IPS DF 6.9 (cell line): Measurements from ENCODE around the gene C2CD3.
"Not testable (repeated sequence)": the region's sequence is repeated elsewhere in the genome, so short reads cannot be mapped to it uniquely, and the experiment has no call there.

ENCODE experiments used
- DNase-seq: peaks from one replicate; pipeline ENCODE4 v3.0.0-alpha.2; 2013; ENCODE audit warnings: low read depth, low spot score
- H3K27ac ChIP-seq: one replicate; pipeline ENCODE4 v1.5.1; 2013; ENCODE audit warnings: low read length, control low read depth
- H3K27me3 ChIP-seq: 2 replicates; pipeline ENCODE4 v1.6.1; 2013; ENCODE audit warnings: mild to moderate bottlenecking, low read length; ENCODE audit not compliant: control insufficient read depth, insufficient read depth
- H3K36me3 ChIP-seq: 2 replicates; pipeline ENCODE4 v1.6.1; 2013; ENCODE audit warnings: low read length; ENCODE audit not compliant: control insufficient read depth, insufficient read depth
- H3K4me1 ChIP-seq: 2 replicates; pipeline ENCODE4 v1.6.1; 2013; ENCODE audit warnings: low read length; ENCODE audit not compliant: control insufficient read depth, insufficient read depth
- H3K4me3 ChIP-seq: 2 replicates; pipeline ENCODE4 v1.5.1; 2013; ENCODE audit warnings: mild to moderate bottlenecking, low read length
- H3K9me3 ChIP-seq: 2 replicates; pipeline ENCODE4 v1.6.1; 2013; ENCODE audit warnings: low read length, inconsistent platforms; ENCODE audit not compliant: control insufficient read depth, insufficient read depth
- WGBS: extraction: QIAGEN DNeasy Blood & Tissue Kit; methylation state at CpG from one replicate; pipeline ENCODE4 v1.1.7; 2013; ENCODE audit warnings: mixed read lengths, missing lambda C conversion rate; ENCODE audit not compliant: insufficient read length, insufficient coverage; 5-methylcytosine and 5-hydroxymethylcytosine counted together

Gene C2CD3

DNA sequence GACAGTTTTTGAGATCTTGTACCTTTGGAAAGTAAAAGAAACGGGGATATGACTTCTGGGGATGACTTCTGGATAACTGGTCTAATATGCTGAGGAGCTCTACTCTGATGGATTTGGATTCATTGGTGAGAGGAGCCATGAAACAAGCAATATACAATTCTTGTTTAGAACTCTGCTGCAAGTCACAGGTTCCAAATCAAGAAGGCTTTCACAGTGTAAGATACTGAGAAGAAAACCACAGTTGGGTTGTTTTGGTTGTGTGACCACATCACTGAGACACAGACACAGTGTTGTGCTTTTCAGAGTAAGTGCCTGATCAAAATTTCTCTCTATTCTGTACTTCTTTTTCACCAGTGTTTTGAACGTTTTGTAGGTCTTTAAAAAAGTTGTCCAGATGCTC lies 175.1 kb downstream of the C2CD3 start:
- Histone ChIP-seq H3K9me3 (no peaks in the 10 kb centered on the region), H3K27me3 (no peaks in the 10 kb centered on the region), H3K36me3 (no peaks in the 10 kb centered on the region), H3K27ac (no peak overlapping the region), H3K4me3 (no peak overlapping the region), H3K4me1 (peaks cover 2% of the 10 kb centered on the region; the same call in 1 of the 2 replicates)
- WGBS, result no CpG with 5 or more reads among the region's 2 CpGs
- DNase-seq, result no peak

- Histone ChIP-seq H3K27me3 (no peaks in the 10 kb centered on the region), H3K9me3 (no peaks in the 10 kb centered on the region), H3K36me3 (no peaks in the 10 kb centered on the region), H3K27ac (no peak overlapping the region), H3K4me1 (peaks cover 2% of the 10 kb centered on the region; the same call in 1 of the 2 replicates), H3K4me3 (no peak overlapping the region)
- WGBS, result no CpG with 5 or more reads among the region's 2 CpGs
- DNase-seq, result no peak
Measured at GRCh38 chr11:73995247-73995646, 175.6 kb downstream of the C2CD3 start.

DNA sequence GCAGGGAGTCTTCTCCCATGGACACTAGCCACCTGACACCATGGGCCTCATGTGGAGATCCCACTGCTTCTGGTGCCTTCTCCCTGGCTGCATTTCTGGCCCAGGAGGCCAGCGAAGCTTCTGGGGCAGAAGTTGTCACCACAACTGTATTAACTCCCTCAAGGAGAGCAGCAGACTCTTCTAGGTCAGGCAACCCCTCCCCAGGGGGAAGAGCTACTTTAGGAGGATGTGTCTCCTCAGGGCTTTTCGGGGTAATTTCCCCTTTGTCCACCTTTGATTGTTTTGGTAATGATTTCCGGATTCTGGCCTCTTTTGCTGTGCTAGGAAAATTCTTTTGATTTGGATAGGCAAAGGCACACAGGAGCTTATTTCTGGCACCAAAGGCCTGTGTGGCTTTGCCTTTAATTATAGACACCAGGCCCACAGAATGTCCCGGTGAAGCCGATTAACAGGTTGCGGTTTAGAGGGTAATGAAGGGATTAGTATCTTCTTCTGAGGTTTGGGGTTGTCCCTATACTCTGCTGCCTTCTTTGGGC lies 179.3 kb downstream of the C2CD3 start:
- WGBS, result no CpG with 5 or more reads among the region's 6 CpGs
- H3K27ac ChIP-seq, result no peak overlapping the region
- no peak for DNase-seq

DNA sequence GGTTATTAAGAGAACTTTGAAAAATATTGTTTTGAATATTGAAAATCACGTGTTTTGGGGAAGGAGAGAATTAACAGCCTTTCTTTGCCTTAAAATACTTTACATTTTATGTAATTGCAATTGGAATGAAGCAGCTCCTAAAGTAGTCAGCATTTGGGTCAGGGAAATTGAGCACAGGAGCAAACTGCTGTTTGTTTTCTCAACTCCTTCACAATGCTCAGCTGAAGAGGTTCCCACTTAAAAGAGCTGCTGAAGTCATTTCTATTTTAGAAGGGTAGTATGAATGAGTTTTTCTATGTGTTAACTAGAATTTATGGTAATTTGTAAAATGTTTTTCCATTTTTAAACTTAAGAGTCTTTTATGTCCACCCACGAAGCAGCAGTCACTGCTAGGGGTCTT lies 180.1 kb downstream of the C2CD3 start:
- no peak overlapping the region for H3K4me3 ChIP-seq
- peaks cover 2% of the 10 kb centered on the region; the same call in 1 of the 2 replicates for H3K4me1 ChIP-seq
- no peaks in the 10 kb centered on the region for H3K9me3 ChIP-seq
- no peaks in the 10 kb centered on the region for H3K36me3 ChIP-seq
- DNase-seq, result no peak
- H3K27me3 ChIP-seq, result no peaks in the 10 kb centered on the region
- WGBS, result no CpG with 5 or more reads among the region's 2 CpGs
- no peak overlapping the region for H3K27ac ChIP-seq

More for the DNA sequence above, 179.3 kb downstream of the C2CD3 start:
- Histone ChIP-seq H3K27me3 (no peaks in the 10 kb centered on the region), H3K9me3 (no peaks in the 10 kb centered on the region), H3K4me1 (peaks cover 2% of the 10 kb centered on the region; the same call in 1 of the 2 replicates), H3K4me3 (no peak overlapping the region), H3K36me3 (no peaks in the 10 kb centered on the region)

GRCh38 chr11:73989156-73989555 lies 181.6 kb downstream of the C2CD3 start:
- WGBS, result 100% methylated on average over 2 of the region's 6 CpGs
- H3K9me3 ChIP-seq, result no peaks in the 10 kb centered on the region
- peaks cover 2% of the 10 kb centered on the region; the same call in 1 of the 2 replicates for H3K4me1 ChIP-seq
- H3K27me3 ChIP-seq, result no peaks in the 10 kb centered on the region
- H3K27ac ChIP-seq, result no peak overlapping the region
- DNase-seq, result no peak
- H3K36me3 ChIP-seq, result no peaks in the 10 kb centered on the region
- no peak overlapping the region for H3K4me3 ChIP-seq

GRCh38 chr11:73988227-73988626 lies 182.6 kb downstream of the C2CD3 start:
- WGBS, result no CpG with 5 or more reads among the region's 7 CpGs
- H3K4me1 ChIP-seq, result peaks cover 2% of the 10 kb centered on the region; the same call in 1 of the 2 replicates
- no peaks in the 10 kb centered on the region for H3K36me3 ChIP-seq
- no peak overlapping the region for H3K4me3 ChIP-seq
- no peak for DNase-seq
- H3K27me3 ChIP-seq, result no peaks in the 10 kb centered on the region
- H3K9me3 ChIP-seq, result no peaks in the 10 kb centered on the region
- no peak overlapping the region for H3K27ac ChIP-seq

DNA sequence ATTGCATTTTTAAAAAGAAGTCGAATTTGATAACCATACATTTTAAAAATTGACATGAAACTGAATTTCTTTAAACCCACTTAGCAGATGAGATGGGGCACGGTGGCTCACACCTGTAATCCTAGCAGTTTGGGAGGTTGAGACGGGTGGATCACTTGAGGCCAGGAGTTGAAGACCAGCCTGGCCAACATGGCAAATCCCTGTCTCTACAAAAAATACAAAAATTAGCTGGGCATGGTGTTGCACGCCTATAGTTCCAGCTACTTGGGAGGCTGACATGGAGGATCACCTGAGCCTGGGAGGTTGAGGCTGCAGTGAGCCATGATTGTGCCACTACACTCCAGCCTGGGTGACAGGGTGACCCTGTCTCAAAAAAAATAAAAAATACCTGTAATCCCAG lies 185.1 kb downstream of the C2CD3 start:
- not testable (repeated sequence) for H3K27ac ChIP-seq, H3K36me3 ChIP-seq, H3K9me3 ChIP-seq, H3K4me3 ChIP-seq, H3K4me1 ChIP-seq, DNase-seq, H3K27me3 ChIP-seq
- no CpG with 5 or more reads among the region's 4 CpGs for WGBS

GRCh38 chr11:73983741-73984538 lies 186.9 kb downstream of the C2CD3 start:
- H3K9me3 ChIP-seq, result no peaks in the 10 kb centered on the region
- H3K4me3 ChIP-seq, result no peak overlapping the region
- no peak overlapping the region for H3K27ac ChIP-seq
- DNase-seq, result no peak
- H3K27me3 ChIP-seq, result no peaks in the 10 kb centered on the region
- peaks cover 4% of the 10 kb centered on the region; the same call in 1 of the 2 replicates for H3K4me1 ChIP-seq
- WGBS, result no CpG with 5 or more reads among the region's 18 CpGs
- peaks cover 6% of the 10 kb centered on the region; the same call in 1 of the 2 replicates for H3K36me3 ChIP-seq

DNA sequence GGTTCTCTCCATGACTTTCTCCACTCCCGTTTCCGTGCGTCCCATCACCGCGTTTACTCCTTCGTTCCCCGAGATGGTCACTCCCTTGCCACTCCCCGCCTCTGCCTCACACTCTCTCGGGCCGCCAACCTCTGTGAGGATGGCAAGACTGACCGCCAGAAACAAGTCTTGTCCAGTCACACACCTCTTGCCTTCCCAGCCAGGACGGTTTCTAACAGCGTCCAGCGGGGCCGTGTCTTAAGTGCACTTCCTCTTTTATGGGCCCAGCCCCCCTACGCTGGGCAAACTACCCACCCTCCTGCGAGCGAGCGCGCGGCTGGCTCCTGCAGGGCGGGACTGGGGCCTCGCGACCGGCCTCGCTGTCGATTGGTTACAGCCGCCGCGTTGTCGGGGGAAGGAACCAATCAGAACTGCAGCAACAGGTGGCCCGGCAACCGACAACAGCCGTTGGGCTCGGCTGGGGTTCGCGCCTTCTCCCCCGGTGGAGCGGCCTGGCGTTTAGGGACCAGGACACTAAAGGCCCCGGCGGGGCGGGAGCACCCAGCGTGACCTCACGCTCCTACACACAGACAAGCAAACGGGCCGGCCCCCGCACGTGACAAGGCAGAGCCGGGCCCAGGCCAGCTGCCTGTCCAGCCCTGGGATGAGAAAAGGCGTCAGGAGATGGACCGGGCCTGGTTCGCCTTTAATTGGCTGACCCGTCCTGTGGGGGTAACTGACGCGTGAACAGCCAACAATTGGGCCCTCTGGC lies 187.6 kb downstream of the C2CD3 start:
- no CpG with 5 or more reads among the region's 56 CpGs for WGBS
- Histone ChIP-seq H3K4me1 (peaks cover 4% of the 10 kb centered on the region; the same call in 1 of the 2 replicates), H3K27ac (no peak overlapping the region), H3K4me3 (peak overlapping the region; percentile 56; the same call in 1 of the 2 replicates), H3K9me3 (no peaks in the 10 kb centered on the region), H3K36me3 (peaks cover 11% of the 10 kb centered on the region), H3K27me3 (no peaks in the 10 kb centered on the region)
- DNase-seq, result peak; percentile 82

DNA sequence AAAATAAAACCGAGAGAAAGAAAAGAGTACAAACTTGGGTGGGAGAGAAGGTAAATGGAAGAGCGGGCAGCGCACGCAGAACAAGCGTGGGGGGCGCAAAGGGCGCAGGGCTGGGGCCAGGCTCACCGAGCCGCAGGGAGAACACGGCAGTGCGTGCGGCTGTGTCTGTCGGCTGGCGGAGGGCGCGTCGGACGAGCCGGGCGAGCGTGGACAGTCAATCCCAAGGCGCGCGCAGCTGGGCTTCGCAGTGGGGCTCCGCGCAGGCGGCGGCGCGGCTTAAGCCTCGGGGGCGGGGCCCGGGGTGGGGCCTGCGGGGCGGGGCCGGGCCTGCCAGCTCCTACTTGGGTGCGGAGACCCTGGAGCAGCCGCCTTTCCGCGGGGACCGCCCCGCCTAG lies 188.2 kb downstream of the C2CD3 start, which contains the start of gene UCP2:
UCP2 (minus strand) TSS at position 249 of the 395 bp plus-strand sequence. CDS start 4,465 bp downstream, outside the sequence.
- WGBS, result no CpG with 5 or more reads among the region's 43 CpGs
- no peak within 1 kb of the TSS for H3K27ac ChIP-seq
- peak; percentile 20 for DNase-seq
- no peaks in the 10 kb centered on the region for H3K9me3 ChIP-seq
- peaks cover 17% of the 10 kb centered on the region for H3K36me3 ChIP-seq
- H3K4me1 ChIP-seq, result peaks cover 4% of the 10 kb centered on the region; the same call in 1 of the 2 replicates
- H3K4me3 ChIP-seq, result peak within 1 kb of the TSS; percentile 56; the same call in 1 of the 2 replicates
- H3K27me3 ChIP-seq, result no peaks in the 10 kb centered on the region
